Large intestine (tissue), 3 donors: ENCODE data around the gene DNAH17. TPM values are rescaled to one million over a fixed set of nuclear protein-coding genes. Genes with fewer than 3 reads are reported as not detected.

Experiments used
- DNase-seq, 2 donors: peaks; one replicate each; pipeline versions ENCODE4 v3.0.0 to v3.0.0-alpha.2; 2013
- H3K27ac ChIP-seq: one replicate; pipeline ENCODE4 v1.5.1; 2013; ENCODE audit warnings: low read length
- H3K27me3 ChIP-seq: 2 replicates; pipeline ENCODE4 v1.6.1; 2013; ENCODE audit warnings: low read length; ENCODE audit not compliant: control insufficient read depth, insufficient read depth
- H3K36me3 ChIP-seq: 2 replicates; pipeline ENCODE4 v1.6.1; 2013; ENCODE audit warnings: low read length; ENCODE audit not compliant: control insufficient read depth, insufficient read depth
- H3K4me1 ChIP-seq: one replicate; pipeline ENCODE4 v1.6.1; 2013; ENCODE audit warnings: low read length; ENCODE audit not compliant: control insufficient read depth, insufficient read depth
- H3K4me3 ChIP-seq: one replicate; pipeline ENCODE4 v1.5.1; 2013; ENCODE audit warnings: low read length
- H3K9me3 ChIP-seq: one replicate; pipeline ENCODE4 v1.6.1; 2013; ENCODE audit warnings: mild to moderate bottlenecking, low read depth, low read length, moderate library complexity; ENCODE audit not compliant: control insufficient read depth
- WGBS: methylation state at CpG from one replicate; pipeline ENCODE4 v1.1.5; 2013; ENCODE audit warnings: low lambda C conversion rate; ENCODE audit not compliant: insufficient coverage; 5-methylcytosine and 5-hydroxymethylcytosine counted together
- polyA plus RNA-seq: library from polyadenylated mRNA; unstranded; fragments of 120-200 nt; gene quantifications from one replicate; pipeline ENCODE4 v1.2.1, GENCODE V29; 2013

DNAH17 gene
- polyA plus RNA-seq, 1 donor: 4.4 TPM

DNA sequence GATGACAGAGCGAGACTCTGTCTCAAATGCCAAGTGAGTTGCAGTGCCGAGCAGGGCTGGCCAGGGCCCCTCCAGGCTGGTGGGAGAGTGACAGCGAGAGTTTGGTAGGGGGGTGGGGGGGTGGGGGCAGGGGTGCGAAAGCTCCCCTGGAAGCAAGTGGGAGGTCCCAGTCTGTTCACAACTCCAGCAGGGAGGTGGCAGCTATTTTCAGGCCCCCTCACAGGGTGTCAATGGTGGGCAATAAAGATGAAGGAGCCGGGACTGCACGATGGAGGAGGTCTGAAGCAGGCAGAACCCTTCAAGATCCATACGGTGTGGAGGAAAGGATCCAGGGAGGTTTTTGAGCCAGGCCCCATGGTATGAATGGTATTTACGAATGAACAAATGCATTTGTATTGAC, 115.0 kb downstream of the DNAH17 start:
- peaks cover 12% of the 10 kb centered on the region for H3K9me3 ChIP-seq
- H3K27ac ChIP-seq: no peak overlapping the region
- no peak overlapping the region for H3K4me3 ChIP-seq
- no peaks in the 10 kb centered on the region for H3K27me3 ChIP-seq
- no peak for DNase-seq
- H3K36me3 ChIP-seq: no peaks in the 10 kb centered on the region
- WGBS: no CpG with 5 or more reads among the region's 8 CpGs
- H3K4me1 ChIP-seq: no peaks in the 10 kb centered on the region

DNA sequence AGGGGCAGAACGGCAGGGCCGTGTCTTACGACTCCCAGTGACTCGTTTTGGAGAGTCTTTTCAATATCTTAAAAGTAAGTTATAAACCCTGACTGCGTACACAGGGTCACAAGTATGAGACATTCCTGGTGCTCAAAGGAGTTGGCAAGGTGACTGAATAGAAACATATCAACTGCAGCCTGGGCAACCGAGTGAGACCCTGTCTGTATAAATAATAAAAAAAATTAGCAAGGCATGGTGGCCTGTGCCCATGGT, 115.5 kb downstream of the DNAH17 start:
- WGBS: 80% methylated on average over 1 of the region's 6 CpGs
- DNase-seq: no peak
- H3K4me3 ChIP-seq: no peak overlapping the region
- H3K9me3 ChIP-seq: peaks cover 10% of the 10 kb centered on the region
- H3K27me3 ChIP-seq: no peaks in the 10 kb centered on the region
- no peak overlapping the region for H3K27ac ChIP-seq
- no peaks in the 10 kb centered on the region for H3K4me1 ChIP-seq
- no peaks in the 10 kb centered on the region for H3K36me3 ChIP-seq

DNA sequence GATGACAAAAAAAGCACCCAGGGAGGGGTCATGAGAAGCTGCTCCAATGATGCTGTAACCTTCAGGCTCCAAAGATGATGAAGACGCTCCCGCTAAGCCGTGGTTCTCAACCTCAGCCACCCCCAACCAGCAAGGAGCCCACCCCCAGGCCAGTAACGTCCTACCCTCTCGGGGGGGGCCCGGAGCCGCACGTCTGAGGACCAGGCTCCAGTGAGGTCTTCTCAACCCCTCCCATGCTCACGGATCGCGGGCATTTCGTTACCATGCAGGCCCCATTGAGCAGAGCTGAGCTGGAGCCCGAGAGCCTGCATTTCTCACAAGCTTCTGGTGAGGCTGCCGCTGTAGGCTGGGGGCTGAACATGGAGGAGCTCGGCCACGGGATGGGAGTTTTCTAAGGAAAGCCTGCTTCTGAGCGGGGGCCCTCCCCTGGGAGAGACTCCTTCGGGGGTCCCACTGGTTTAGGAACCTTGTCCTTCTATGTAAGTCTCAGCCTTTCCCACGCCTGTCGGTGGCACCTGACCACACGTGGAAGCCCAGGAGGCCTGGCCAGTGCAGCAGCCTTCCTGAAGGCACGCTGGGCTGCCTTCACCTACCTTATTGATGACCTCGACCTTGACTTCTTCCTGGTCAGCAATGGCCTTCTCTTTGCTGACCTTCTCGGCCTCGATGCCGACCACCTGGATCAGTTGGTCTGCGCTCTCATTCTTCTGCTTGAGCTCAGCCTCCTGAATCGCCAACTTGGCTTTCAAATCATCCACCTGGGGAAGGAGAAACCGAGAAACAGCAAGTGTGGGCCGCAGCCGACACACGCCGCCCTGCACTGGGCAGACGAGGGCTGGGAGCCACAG, 116.0 kb downstream of the DNAH17 start:
- no peaks in the 10 kb centered on the region for H3K4me1 ChIP-seq
- no peak overlapping the region for H3K27ac ChIP-seq
- no peak for DNase-seq
- no CpG with 5 or more reads among the region's 34 CpGs for WGBS
- no peaks in the 10 kb centered on the region for H3K27me3 ChIP-seq
- no peaks in the 10 kb centered on the region for H3K36me3 ChIP-seq
- peaks cover 7% of the 10 kb centered on the region for H3K9me3 ChIP-seq
- no peak overlapping the region for H3K4me3 ChIP-seq

DNA sequence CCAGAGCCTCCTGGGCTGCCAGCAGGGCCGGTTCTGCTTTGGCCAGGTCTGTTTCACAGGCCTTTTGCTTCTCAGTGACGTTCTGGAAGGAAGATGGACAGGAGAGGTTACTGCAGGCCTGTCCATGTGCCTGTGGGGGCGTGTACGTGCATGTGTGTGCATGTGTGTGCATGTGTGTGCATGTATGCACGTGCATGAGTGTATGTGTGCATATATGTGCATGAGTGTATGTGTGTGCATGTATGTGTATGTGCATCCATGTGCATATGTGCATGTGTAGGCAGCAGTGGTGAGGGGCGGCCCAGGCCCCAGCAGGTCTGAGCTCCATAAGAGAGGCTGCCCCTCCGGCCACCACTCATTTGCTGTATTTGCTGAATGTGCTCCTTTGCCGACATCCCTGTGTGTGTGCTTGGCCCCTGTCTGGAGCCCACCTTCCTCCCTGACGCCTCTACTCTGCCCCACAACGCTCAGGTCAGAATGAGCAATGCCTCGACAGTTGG, 117.0 kb downstream of the DNAH17 start:
- H3K27ac ChIP-seq: no peak overlapping the region

DNA sequence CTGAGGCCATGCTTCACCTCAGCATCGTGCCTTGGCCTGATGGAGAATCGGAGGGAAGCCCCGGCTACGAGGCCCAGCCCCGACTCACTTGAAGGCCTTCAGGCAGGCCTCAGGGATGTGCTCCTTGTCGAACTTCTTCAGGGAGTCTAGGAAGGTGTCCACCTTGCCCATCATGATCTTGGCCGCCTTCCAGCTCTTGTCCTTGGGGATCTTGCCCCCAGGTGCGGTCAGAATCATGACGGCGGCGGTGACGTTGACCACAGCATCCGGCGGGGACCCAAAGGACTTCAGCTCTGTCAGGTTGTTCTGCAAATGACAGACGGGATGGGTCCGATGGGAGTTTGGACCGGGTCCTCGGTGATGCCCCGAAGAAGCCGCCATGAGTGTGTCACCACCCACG, 117.5 kb downstream of the DNAH17 start:
- DNase-seq: no peak
- Histone ChIP-seq H3K4me3 (no peak overlapping the region), H3K9me3 (peaks cover 4% of the 10 kb centered on the region), H3K27ac (no peak overlapping the region), H3K36me3 (no peaks in the 10 kb centered on the region), H3K27me3 (no peaks in the 10 kb centered on the region), H3K4me1 (no peaks in the 10 kb centered on the region)
- WGBS: no CpG with 5 or more reads among the region's 21 CpGs

More for the DNA sequence above, 117.0 kb downstream of the DNAH17 start:
- WGBS: 80% methylated on average over 1 of the region's 11 CpGs
- no peak overlapping the region for H3K4me3 ChIP-seq
- DNase-seq: no peak
- H3K9me3 ChIP-seq: peaks cover 7% of the 10 kb centered on the region
- no peaks in the 10 kb centered on the region for H3K27me3 ChIP-seq
- no peaks in the 10 kb centered on the region for H3K36me3 ChIP-seq
- no peaks in the 10 kb centered on the region for H3K4me1 ChIP-seq

DNA sequence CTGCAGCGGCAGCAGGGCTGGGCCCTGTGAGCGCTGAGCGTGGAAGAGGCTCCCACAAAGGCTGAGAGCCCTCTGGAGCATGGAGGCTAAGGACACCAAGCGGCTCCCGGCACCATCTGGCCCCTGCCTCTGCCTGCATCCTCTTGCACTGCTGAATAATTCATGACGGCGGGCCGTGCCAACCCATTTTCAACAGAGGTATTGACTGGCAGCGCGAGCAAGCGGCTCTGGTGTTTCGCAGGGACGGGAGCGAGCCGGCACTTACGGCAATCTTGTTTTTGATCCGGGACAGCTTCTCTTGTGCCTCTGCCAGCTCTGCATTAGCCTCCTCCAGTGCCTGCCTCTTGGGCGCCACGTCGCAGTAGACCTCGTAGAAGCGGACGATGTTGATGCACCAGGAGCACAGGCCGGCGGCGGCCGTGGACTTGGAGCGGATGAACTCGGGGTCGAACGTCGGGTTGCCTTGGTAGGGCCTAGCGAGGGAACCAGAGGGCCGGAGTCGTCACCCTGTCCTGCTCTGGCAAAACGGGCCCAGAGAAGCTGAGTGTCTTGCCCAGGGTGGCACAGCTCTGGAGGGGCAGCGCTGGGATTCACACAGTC, 118.4 kb downstream of the DNAH17 start:
- Histone ChIP-seq H3K4me1 (no peaks in the 10 kb centered on the region), H3K36me3 (no peaks in the 10 kb centered on the region), H3K27me3 (no peaks in the 10 kb centered on the region), H3K9me3 (no peaks in the 10 kb centered on the region), H3K4me3 (no peak overlapping the region), H3K27ac (no peak overlapping the region)
- no peak for DNase-seq
- WGBS: no CpG with 5 or more reads among the region's 37 CpGs

DNA sequence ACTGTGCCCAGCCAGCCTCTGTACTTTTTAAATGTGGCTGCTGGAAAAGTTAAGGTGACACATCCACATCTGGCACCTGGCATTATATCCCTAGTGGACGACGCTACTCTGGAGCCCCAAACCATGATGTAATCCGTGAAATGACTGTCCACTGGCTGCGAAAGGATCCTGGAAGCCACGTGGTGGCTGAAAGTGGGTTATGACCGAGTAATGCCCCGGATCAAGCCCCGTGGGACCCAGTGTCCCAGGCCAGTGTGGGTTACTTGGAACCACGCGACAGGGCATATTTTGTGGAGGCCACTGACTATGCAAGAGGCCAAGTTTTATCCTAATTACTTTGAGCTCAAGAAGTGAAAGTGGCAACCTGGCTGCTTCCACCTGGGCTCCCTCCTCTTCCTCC, 119.1 kb downstream of the DNAH17 start:
- DNase-seq: no peak
- H3K27ac ChIP-seq: no peak overlapping the region
- no peaks in the 10 kb centered on the region for H3K36me3 ChIP-seq
- no peak overlapping the region for H3K4me3 ChIP-seq
- H3K4me1 ChIP-seq: no peaks in the 10 kb centered on the region
- H3K9me3 ChIP-seq: no peaks in the 10 kb centered on the region
- no CpG with 5 or more reads among the region's 10 CpGs for WGBS
- no peaks in the 10 kb centered on the region for H3K27me3 ChIP-seq

DNA sequence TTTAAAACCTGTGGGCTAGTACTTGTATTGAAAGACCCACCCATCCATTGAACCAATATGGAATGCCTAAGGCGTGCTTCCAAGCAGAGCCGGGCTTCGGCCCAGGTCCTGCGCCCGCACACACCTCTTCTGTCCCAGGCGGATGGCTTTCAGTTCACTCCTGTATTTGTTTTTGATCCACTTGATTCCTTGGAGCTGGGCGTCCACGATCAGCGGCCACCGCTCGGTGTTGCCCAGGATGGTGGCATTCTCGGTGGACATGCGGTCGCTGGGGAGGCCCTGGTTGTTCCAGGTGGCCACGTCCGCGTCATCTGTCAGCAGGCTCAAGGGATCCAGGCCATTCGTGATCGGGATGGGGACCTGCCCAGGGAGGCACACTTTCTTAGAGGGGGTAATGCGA, 122.8 kb downstream of the DNAH17 start:
- H3K27ac ChIP-seq: no peak overlapping the region
- no peaks in the 10 kb centered on the region for H3K27me3 ChIP-seq
- H3K4me3 ChIP-seq: no peak overlapping the region
- no peaks in the 10 kb centered on the region for H3K36me3 ChIP-seq
- WGBS: no CpG with 5 or more reads among the region's 20 CpGs
- DNase-seq: no peak
- no peaks in the 10 kb centered on the region for H3K4me1 ChIP-seq
- no peaks in the 10 kb centered on the region for H3K9me3 ChIP-seq

DNA sequence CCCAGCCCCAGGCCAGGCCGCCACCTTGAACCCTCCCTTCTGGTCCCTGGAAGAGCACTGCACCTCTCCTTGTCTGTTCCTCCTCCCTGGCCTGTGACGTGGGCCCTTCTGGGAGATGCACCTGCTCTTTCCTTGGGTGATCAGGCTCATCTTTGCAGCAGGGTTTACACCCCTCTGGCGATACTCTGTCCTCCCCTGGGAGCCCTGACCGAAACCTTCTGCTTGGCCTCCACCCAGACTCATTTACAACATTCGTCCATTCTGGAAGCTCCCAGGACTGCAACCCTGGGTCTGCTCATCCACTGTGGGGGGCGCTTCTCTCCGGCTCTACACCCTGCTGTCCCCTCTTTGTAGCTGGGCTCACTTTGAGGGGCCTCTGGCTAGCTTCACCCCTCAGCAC, 125.4 kb downstream of the DNAH17 start:
- DNase-seq: no peak
- H3K27ac ChIP-seq: no peak overlapping the region
- no peak overlapping the region for H3K4me3 ChIP-seq
- H3K27me3 ChIP-seq: no peaks in the 10 kb centered on the region
- WGBS: no CpG with 5 or more reads among the region's 7 CpGs
- H3K9me3 ChIP-seq: no peaks in the 10 kb centered on the region
- H3K36me3 ChIP-seq: no peaks in the 10 kb centered on the region
- no peaks in the 10 kb centered on the region for H3K4me1 ChIP-seq

DNA sequence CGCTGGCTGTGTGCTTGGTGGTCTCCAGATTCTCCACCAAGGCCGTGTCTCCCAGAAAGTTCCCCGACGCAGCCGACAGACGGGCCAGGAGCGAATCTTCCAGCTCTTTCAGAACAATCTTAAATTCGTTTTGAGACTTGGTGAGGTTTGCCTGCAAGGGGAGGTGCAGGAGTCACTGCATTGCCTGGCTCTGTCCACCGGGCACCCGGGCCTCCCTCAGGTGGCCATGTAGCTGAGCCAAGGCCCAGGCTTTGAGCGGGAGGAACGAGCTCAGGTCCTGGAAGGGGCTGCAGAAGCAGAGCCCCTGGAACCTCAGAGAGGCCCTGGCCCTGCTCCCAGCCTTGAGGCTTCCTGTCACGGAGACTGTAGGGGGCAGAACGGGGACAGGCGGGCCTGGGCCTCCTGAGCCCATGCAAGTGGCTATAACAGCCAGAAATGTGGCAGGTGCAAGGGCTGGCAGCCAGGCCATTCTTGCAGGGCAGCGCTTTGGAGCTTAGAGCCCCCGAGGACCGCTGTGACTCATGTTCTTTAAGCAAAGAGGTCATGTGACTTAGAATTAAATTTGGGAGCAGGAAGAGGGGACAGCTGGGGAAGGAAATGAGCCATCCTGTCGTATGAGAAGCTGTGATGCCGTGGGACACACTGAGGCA, 126.4 kb downstream of the DNAH17 start:
- no peak overlapping the region for H3K27ac ChIP-seq
- H3K9me3 ChIP-seq: no peaks in the 10 kb centered on the region
- no peak for DNase-seq
- no peaks in the 10 kb centered on the region for H3K4me1 ChIP-seq
- H3K27me3 ChIP-seq: no peaks in the 10 kb centered on the region
- no CpG with 5 or more reads among the region's 20 CpGs for WGBS
- no peak overlapping the region for H3K4me3 ChIP-seq
- H3K36me3 ChIP-seq: no peaks in the 10 kb centered on the region
